Skin of body (tissue), 2 donors: ENCODE results near the gene LRRD1. TPM values are rescaled to one million over a fixed set of nuclear protein-coding genes. Genes with fewer than 3 reads are reported as not detected.

Source experiments
- small RNA-seq: library from RNA; depleted of rRNA; stranded (forward); fragments of <200 nt; gene quantifications from one replicate; pipeline ENCODE3, GENCODE V24; 2014; ENCODE audit warnings: low replicate concordance
- total RNA-seq: library from RNA; depleted of rRNA; stranded (reverse); fragments of >200 nt; gene quantifications from one replicate; pipeline ENCODE4 v1.2.3, GENCODE V29; 2014

Gene LRRD1
- total RNA-seq, 1 donor from 2014 or later: 0.30 TPM

Small RNAs within 50 kb of the gene (small RNA-seq; reads per million reads assigned to genes)
- gene MIR1285-1: not detected
- not detected for gene RF00019

Other genes with a start within 250 kb of the LRRD1 start
- 101 TPM for gene AKAP9, start 238.3 kb downstream of the LRRD1 start, total RNA-seq
- 87.1 TPM for gene CYP51A1, start 44.7 kb downstream of the LRRD1 start, total RNA-seq
- 62.0 TPM for gene KRIT1, start 66.8 kb upstream of the LRRD1 start, total RNA-seq
- 38.7 TPM for gene ANKIB1, start 66.8 kb upstream of the LRRD1 start, total RNA-seq